Ishikawa (cell line): ENCODE data around the gene ADARB1.

Experiments
- CEBPB ChIP-seq: IDR thresholded peaks from 2 replicates; pipeline ENCODE4 v1.6.1; 2012
- CREB1 ChIP-seq: IDR thresholded peaks from 2 replicates; pipeline ENCODE4 v1.6.1; 2012; ENCODE audit warnings: low read depth
- EGR1 ChIP-seq: IDR thresholded peaks from 2 replicates; pipeline ENCODE4 v1.6.1; 2012
- EP300 ChIP-seq: IDR thresholded peaks from 2 replicates; pipeline ENCODE4 v1.6.1; 2012; ENCODE audit warnings: borderline replicate concordance
- FOXM1 ChIP-seq: IDR thresholded peaks from 2 replicates; pipeline ENCODE4 v1.6.1; 2012; ENCODE audit warnings: low read depth, borderline replicate concordance
- NFIC ChIP-seq: IDR thresholded peaks from 2 replicates; pipeline ENCODE4 v1.6.1; 2012
- RAD21 ChIP-seq: IDR thresholded peaks from 2 replicates; pipeline ENCODE4 v1.6.1; 2012; ENCODE audit warnings: low read depth
- REST ChIP-seq: IDR thresholded peaks from 2 replicates; pipeline ENCODE4 v1.6.1; 2012; ENCODE audit warnings: low read depth, mild to moderate bottlenecking
- TAF1 ChIP-seq: IDR thresholded peaks from 2 replicates; pipeline ENCODE4 v1.6.1; 2012; ENCODE audit warnings: low read depth, mild to moderate bottlenecking
- TCF12 ChIP-seq: IDR thresholded peaks from 2 replicates; pipeline ENCODE4 v1.6.1; 2012; ENCODE audit warnings: low read depth
- TEAD4 ChIP-seq: IDR thresholded peaks from 2 replicates; pipeline ENCODE4 v1.6.1; 2012
- USF1 ChIP-seq: IDR thresholded peaks from 2 replicates; pipeline ENCODE4 v1.6.1; 2012
- YY1 ChIP-seq: IDR thresholded peaks from 2 replicates; pipeline ENCODE4 v1.6.1; 2012; ENCODE audit warnings: low read depth
- ZBTB7A ChIP-seq: IDR thresholded peaks from 2 replicates; pipeline ENCODE4 v1.6.1; 2012; ENCODE audit warnings: low read depth
- TF ChIP-seq, protein P1 (sequence below): IDR thresholded peaks from 2 replicates; pipeline ENCODE4 v1.6.1; 2012

Gene ADARB1

DNA sequence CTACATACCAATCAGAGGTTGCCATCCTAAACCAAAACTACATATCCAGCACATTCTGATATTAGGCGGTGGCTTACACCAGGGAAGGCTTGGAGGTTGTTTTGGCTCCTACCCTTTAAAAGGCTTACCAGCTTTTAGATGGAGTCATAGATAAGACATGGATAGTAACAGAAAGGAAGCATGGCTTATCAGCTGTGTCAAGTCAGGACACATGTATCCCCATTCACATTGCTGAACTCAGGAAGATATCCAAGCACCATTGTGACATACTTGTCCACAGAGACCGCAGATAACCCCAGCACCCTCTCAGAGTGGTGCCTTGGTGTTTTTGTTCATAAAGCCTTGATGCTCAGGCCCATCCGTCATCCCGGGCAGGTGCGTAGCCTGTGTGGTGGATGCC is 39.7 kb downstream of the ADARB1 start:
- TF ChIP-seq FOXM1 (no peak), TAF1 (no peak), TEAD4 (no peak), EGR1 (no peak), REST (no peak), NFIC (no peak), YY1 (no peak), RAD21 (no peak), EP300 (no peak), CEBPB (no peak), TCF12 (no peak), ZBTB7A (no peak), CREB1 (no peak), USF1 (no peak)
- TF ChIP-seq, protein P1, sequence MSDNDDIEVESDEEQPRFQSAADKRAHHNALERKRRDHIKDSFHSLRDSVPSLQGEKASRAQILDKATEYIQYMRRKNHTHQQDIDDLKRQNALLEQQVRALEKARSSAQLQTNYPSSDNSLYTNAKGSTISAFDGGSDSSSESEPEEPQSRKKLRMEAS, result no peak

- TF ChIP-seq USF1 (no peak), EP300 (no peak), REST (no peak), RAD21 (no peak), TCF12 (no peak), FOXM1 (no peak), CEBPB (no peak), YY1 (no peak), CREB1 (no peak), TAF1 (no peak), TEAD4 (no peak), NFIC (no peak), ZBTB7A (no peak), EGR1 (no peak)
- TF ChIP-seq, protein P1, result no peak
Measured at GRCh38 chr21:45114475-45114874, 40.1 kb downstream of the ADARB1 start.

- TF ChIP-seq YY1, result no peak
- no peak for TF ChIP-seq TEAD4
- TF ChIP-seq USF1, result no peak
- TF ChIP-seq REST, result no peak
Measured at GRCh38 chr21:45115141-45115540, 40.8 kb downstream of the ADARB1 start.

GRCh38 chr21:45116066-45116465 is 41.7 kb downstream of the ADARB1 start:
- TF ChIP-seq REST (no peak), EGR1 (no peak), TAF1 (no peak), YY1 (no peak), USF1 (no peak), TCF12 (no peak), CEBPB (no peak), NFIC (no peak), RAD21 (no peak), TEAD4 (no peak), CREB1 (no peak), ZBTB7A (no peak)
- TF ChIP-seq, protein P1, result no peak
